Activated T-cell treated with anti-CD3 and anti-CD28 coated beads, Interleukin-2, amount 50 U/mL, for 1 hour (primary cell): ENCODE data around the gene SETBP1.
"Not testable (repeated sequence)": the region's sequence is repeated elsewhere in the genome, so short reads cannot be mapped to it uniquely, and the experiment has no call there.

Experiments used
- DNase-seq: peaks from one replicate; pipeline ENCODE4 v3.0.0-alpha.2; 2020

SETBP1 gene

GRCh38 chr18:44796429-44797428 lies 116.0 kb downstream of the SETBP1 start:
- DNase-seq = no peak

DNA sequence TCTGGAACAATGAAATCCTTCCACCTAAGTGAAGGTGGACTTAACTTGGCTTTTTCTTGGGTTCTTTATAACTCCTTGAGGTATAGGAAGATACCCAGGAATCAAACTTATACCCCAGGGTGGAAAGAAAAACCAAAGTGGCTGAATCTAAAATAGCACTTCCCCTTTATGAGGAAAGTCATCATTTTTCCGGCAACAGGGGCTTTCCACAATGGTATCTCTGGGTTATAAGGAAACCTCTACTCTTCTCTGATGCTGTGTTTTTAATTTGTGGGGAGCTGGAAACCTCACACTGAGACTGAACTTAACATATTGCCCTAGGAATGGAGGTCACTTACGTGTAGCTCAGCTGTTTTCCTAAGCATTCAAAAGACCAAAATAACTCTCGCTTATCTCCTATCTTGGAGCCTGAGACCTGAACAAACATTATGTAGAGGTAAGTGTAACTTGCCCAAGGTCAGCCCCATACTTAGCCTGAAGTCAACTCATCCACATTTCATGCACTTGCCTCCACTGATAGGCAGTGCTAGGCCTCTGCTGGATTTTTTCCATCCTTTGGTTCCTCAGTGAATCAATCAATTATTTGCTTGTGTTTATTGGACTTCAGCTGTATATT lies 117.9 kb downstream of the SETBP1 start:
- DNase-seq = no peak

DNA sequence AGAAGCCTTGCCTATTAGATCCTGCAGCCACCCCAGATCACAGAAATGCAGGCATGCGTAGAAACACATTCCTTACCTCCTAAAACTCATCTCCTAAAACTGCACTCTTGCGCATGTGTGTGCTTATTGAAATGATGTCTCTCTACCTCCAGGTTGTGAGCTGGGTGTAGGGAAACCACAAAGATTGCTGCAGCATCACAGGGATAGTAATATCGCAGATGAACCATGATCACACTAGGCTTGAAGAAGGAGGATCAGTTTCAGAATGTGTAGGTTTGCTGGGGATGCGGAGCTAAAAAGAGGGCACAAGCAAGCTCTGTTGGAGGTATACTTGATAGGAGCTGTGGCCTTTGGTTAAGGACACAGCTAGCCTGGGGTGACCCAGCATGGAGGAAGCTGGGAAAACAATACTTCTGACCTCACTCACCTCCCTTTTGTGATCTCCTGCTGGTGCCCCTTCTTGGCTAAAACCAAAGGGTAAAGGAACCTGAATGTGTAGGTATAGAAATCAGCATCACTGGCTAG lies 118.8 kb downstream of the SETBP1 start:
- no peak for DNase-seq

DNA sequence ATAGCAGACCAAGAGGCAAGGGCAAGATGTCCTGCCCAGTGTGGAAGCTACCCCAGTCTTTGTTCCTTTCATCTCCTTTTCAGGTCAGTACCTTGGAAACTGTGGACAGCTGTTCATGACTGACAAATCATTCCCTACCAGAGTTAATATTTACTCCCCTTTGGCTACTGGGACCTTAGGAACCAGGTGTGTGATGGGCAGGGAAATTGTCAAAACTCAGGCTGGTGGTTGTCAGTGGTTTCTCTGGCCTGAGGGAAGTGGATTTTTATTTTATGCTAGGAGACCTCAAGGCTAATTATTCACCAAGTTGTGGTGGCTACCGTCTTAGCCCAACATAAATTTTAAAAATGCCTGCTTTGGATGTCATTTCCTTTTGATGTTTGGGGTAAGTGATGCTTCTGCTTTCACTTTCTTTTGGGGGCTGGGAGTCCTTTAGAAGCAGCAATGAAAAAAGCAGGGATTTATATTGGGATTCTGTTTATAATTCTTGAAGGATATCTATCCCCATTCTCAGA lies 119.3 kb downstream of the SETBP1 start:
- DNase-seq = no peak

DNA sequence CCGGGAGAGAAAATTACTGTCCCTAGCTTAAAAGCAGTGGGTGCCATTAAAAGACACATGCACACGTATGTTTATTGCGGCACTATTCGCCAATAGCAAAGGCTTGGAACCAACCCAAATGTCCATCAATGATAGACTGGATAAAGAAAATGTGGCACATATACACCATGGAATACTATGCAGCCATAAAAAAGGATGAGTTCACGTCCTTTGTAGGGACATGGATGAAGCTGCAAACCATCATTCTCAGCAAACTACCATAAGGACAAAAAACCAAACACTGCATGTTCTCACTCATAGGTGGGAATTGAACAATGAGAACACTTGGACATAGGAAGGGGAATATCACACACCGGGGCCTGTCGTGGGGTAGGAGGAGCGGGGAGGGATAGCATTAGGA lies 120.1 kb downstream of the SETBP1 start:
- not testable (repeated sequence) for DNase-seq

DNA sequence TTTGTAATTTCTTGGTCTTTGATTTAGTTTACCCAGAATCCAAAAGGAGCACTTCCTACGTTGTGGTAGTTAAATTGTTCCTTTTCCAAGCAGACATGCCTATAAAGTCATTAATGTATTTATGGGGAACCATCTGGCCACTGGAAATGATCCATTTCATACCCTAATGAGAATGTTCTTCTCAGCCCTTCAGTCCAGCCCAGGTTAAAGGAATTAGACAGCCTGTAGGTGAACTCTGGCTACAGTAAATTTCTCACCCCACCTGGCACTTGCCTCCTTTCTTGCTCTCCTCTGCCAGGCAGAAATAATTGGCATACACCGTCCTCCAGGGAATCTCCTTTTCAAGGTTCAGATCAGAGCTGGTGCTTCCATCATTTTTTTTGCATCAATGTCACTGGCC lies 121.1 kb downstream of the SETBP1 start:
- DNase-seq = no peak

- no peak for DNase-seq
Measured at GRCh38 chr18:44802508-44802907, 121.8 kb downstream of the SETBP1 start.

GRCh38 chr18:44803019-44803650 lies 122.4 kb downstream of the SETBP1 start:
- DNase-seq = no peak

- no peak for DNase-seq
Measured at GRCh38 chr18:44804033-44804432, 123.3 kb downstream of the SETBP1 start.

GRCh38 chr18:44805176-44805575 lies 124.5 kb downstream of the SETBP1 start:
- no peak for DNase-seq

- DNase-seq = no peak
Measured at GRCh38 chr18:44805643-44806042, 125.0 kb downstream of the SETBP1 start.

DNA sequence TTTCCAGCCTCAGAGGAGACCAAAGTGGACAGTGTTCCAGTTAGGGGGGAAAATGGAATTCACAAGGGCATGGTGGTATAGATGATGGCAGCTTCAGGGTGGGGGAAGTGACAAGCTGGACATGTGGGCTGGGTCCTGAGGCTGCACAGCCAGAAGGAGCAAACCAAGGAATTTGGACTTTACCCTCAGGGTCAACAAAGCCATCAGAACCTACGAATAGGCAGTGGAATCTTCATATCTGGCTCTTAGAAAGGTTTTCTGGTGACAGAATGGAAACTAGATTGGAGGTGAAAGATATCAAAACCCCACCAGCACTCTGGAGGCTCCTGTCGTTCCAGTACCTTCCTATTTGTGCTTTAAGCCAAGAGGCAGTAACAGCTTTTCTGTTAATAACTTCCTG lies 127.1 kb downstream of the SETBP1 start:
- DNase-seq = no peak

DNA sequence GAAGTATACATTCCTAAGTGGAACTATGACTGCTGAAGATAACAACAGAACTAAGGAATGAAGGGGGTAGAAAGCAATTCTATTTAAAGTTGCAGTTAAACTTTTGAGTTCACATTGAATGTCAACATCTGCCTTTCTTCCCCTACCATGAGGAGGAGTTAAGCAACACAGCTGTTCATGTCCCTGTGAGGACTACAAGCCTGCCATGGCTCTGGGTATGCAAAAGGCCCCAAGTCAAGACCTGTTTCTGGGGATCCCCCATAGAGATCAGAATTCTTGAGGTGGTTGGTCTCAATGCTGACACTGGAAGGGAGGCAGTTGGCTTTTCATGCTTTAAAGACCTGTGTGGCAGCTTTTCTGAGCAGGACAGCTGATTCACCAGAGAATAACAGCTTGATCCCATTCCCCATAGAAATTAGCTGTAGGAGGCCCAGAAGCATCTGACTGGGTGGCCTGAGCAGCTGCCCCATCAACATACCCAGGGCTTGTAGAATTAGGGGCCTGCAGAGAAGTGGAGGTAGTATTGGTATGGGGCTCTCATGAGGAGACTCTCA lies 131.0 kb downstream of the SETBP1 start:
- DNase-seq = no peak

DNA sequence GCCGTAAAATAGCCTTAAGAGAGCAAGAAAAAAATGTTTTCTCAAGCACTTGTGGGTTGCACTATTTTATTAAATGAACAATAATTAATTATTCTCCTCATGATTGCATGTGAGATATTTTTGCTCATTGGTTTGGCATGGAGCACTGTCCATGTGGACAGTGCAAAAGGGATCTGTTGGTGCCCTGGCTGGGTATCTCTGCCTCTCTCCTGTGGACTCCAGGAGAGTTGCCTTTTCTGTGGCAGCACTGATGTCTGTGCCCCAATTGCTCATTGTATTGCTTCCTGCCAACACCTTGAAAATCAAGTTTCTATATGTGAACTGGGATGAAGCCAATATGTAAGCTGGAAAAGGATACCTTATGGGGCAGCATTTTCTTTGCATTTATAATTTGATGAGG lies 131.7 kb downstream of the SETBP1 start:
- no peak for DNase-seq

DNA sequence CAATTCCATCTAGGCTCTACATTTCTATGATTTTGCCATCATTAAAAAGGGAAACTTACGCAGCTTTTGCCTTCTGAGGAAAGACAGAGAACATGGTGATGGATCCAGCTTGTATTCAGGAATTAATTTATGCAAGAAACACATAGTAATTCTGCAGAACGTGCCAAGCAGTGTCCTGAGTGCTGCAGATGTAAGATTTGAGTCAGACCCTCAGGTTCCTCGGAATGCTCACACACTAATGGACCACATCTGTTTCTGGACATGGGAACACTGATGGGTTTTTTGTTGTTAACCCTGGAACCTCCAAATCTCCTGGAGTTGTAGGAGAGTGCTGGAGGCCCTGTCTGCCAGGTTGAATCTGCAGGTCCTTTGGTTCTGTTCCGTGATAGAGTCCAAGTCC lies 132.9 kb downstream of the SETBP1 start:
- DNase-seq = no peak

- DNase-seq = no peak
Measured at GRCh38 chr18:44815108-44815507, 134.4 kb downstream of the SETBP1 start.

- no peak for DNase-seq
Measured at GRCh38 chr18:44816050-44816449, 135.4 kb downstream of the SETBP1 start.

DNA sequence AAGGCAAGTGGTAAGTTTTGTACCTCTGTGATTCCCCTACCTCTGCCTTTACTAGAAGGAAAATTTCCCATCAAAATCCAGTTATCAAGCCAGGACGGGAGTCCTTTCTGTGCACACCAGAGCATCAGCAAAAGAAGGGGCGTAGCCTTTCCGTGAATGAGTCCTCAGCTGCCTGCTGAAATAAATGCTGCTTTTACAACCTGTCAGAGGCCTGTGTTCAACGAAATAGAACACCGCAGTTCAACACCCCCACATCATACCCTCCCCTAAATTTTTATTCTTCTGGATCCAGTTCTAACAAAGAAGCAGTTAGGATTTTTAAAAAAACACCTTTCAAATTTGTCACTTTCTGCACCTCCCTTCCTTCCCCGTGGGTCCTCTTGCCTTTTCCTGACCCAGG lies 135.8 kb downstream of the SETBP1 start:
- DNase-seq = no peak

DNA sequence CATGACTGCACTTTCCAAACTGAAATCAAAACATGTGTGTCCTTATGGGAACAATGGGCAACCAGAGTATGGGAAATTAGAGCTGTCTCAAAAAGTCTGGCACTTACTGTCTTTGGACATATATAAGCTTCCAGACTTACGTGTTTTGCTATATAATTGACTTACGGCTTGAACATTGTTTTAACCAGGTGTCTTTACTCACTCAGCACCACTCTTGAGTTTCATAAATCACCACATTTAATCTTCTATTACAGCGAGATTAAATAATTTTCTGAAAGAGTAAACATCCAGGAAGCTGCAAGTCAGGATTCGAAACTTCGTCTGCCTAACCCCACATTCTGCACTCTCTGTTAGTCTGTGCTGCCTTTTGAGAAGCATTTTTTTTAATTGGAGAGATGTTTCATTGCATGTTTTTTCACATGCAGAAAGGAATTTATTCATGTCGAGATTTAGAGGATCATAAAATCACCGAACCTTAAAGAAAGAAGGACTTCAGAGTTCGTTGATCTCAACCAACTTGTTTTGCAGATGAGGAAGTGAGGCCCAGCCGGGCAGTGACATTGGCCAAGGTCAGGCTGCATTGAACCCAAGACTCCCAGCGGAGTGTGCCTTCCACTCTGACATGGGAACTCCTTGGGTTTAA lies 137.3 kb downstream of the SETBP1 start:
- DNase-seq = no peak

DNA sequence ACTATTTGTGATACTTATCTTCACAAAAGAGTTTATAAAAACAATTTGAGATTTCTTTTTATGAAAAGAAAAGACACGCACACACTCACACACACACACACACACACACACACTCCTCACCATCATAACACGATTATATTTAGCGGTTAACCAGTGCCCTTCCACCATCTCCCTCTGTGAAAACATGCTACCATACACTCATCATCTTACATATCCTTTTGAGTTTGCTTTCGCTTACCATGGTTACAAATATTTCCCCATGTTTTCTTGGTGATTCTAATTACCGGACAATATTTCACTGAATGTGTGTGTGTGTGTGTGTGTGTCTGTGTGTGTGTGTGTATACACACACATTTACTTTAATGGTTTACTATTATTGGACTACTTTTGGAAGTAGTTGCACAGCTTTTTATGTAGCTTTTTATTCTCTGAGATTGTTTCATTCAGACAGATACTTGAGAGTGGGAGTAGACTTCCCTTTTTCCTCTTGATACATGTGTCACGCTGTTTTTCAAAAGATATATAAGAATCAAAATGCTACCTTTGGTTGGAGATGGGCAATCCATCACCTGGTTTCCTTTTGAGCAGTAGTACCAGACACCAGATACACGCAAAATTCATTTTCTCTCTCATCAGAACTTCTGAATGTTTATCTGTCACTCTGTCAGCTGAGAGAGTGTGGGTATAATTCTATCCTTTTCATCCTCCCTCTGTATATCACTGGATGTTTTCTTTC lies 138.1 kb downstream of the SETBP1 start:
- DNase-seq = no peak

- DNase-seq = no peak
Measured at GRCh38 chr18:44819944-44820510, 139.3 kb downstream of the SETBP1 start.
